NCI-H187 treated with DMSO at 0.1 percent for 48 hours (cell line): ENCODE results near the gene SLC25A26.
"Not testable (repeated sequence)": the region's sequence is repeated elsewhere in the genome, so short reads cannot be mapped to it uniquely, and the experiment has no call there.

Experiments
- DNase-seq: peaks from one replicate; lab custom pipeline; 2025; lab: John Stamatoyannopoulos, UW

The SLC25A26 gene

GRCh38 chr3:66270288-66270687 lies 49.5 kb downstream of the SLC25A26 start:
- no peak for DNase-seq

- no peak for DNase-seq
These were observed 49.9 kb downstream of the SLC25A26 start for GRCh38 chr3:66270701-66271100.

GRCh38 chr3:66271231-66271630 lies 50.4 kb downstream of the SLC25A26 start:
- no peak for DNase-seq

DNA sequence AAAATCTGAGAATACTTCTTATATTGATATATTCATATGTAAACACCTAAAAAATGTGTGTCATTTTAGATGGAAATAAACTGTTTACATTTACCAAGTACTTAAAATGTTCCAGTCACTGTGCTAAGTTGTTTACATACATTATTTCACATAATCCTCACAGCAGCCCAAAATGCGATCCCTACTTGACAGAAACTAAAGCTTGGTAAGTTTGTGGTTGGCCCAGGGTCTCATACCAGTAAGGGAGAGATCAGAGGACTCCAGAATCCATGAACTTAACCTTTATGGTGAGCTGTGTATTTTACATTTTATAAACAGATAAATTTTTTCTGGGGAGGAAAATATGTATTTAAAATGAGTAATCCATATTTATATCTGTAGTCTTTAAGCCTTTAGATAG lies 51.2 kb downstream of the SLC25A26 start:
- DNase-seq, result no peak

DNA sequence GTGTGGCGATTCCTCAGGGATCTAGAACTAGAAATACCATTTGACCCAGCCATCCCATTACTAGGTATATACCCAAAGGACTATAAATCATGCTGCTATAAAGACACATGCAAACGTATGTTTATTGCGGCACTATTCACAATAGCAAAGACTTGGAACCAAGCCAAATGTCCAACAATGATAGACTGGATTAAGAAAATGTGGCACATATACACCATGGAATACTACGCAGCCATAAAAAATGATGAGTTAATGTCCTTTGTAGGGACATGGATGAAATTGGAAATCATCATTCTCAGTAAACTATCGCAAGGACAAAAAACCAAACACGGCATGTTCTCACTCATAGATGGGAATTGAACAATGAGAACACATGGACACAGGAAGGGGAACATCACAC lies 54.0 kb downstream of the SLC25A26 start:
- not testable (repeated sequence) for DNase-seq

- DNase-seq, result no peak
These were observed 56.0 kb downstream of the SLC25A26 start for GRCh38 chr3:66276705-66277274.

DNA sequence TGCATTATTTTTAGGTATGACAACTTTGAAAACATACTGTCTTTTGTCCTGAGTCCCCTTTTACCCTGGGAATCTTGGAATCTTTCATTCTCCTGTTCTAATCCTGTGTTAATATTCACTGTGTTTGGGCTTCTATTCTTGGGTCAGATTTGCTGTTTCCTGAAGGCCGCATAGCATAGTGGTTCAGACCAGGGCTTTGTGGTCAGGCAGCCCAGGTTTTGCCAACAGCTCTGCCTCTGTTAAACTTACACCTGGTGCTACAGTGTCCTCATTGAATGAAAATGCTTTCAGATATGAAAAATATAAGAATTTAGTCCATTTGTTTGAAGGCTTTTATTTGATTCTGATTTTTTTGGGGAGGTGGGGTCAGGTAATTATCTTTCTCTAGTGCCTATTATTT lies 58.4 kb downstream of the SLC25A26 start:
- DNase-seq, result no peak

- DNase-seq, result no peak
These were observed 59.5 kb downstream of the SLC25A26 start for GRCh38 chr3:66280304-66280703.

DNA sequence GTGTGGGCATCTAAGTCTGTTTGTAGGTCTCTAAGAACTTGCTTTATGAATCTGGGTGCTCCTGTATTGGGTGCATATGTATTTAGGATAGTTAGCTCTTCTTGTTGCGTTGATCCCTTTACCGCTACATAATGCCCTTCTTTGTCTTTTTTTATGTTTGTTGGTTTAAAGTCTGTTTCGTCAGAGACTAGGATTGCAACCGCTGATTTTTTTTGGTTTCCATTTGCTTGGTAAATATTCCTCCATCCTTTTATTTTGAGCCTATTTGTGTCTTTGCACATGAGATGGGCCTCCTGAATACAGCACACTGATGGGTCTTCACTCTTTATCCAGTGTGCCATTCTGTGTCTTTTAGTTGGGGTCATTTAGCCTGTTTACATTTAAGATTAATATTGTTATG lies 71.1 kb downstream of the SLC25A26 start:
- DNase-seq, result not testable (repeated sequence)

DNA sequence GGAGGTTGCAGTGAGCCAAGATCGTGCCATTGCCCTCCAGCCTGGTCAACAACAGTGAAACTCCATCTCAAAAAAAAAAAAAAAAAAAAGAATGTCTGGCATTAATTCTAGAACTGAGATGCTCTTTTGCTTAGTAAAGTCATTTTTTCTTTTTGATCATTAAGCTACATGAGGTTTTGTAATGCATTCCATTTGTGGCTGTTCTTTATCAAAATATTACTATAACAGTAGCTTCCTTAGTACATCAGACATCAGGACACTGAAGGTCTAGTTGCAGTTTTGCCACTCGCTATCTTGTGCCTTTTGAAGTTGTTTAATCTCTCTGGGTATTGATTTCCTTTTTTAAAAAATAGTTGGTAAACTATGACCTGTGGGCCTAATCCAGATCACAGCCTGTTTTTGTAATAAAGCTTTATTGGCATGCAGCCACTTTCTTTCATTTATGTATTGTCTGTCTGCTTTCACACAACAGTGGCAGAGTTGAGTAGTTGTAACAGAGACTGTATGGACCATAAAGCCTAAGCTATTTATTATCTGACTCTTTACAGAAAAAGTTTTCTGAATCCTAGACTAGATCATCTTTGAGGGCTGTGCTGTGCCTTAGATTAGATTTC lies 76.6 kb downstream of the SLC25A26 start:
- DNase-seq, result no peak

GRCh38 chr3:66297900-66298299 lies 77.1 kb downstream of the SLC25A26 start:
- DNase-seq, result no peak

GRCh38 chr3:66298591-66298990 lies 77.8 kb downstream of the SLC25A26 start:
- no peak for DNase-seq

GRCh38 chr3:66299085-66299484 lies 78.3 kb downstream of the SLC25A26 start:
- not testable (repeated sequence) for DNase-seq

DNA sequence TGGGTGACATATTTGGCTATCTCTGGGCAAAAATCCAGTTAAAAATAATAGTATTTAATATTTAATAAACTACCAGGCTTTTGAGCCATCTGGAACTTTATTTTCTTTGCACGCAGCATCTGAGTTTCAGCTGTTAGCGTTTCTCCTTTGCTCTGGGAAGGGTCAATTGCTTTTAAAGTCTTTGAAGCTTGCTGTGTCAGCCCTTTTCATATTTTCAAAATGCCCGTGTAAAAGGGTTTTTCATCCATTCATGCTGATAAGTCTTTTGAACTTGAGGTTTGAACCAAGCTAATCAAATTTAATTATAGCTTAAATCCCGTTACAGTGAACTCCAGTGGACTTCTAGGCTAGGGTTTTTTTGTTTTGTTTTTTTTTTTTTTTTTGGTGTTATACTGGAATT lies 79.1 kb downstream of the SLC25A26 start:
- DNase-seq, result no peak

- no peak for DNase-seq
These were observed 81.5 kb downstream of the SLC25A26 start for GRCh38 chr3:66302288-66302687.

GRCh38 chr3:66303491-66303901 lies 82.7 kb downstream of the SLC25A26 start:
- DNase-seq, result no peak

GRCh38 chr3:66304293-66304692 lies 83.5 kb downstream of the SLC25A26 start:
- no peak for DNase-seq

GRCh38 chr3:66306086-66306485 lies 85.3 kb downstream of the SLC25A26 start:
- not testable (repeated sequence) for DNase-seq

- DNase-seq, result not testable (repeated sequence)
These were observed 86.2 kb downstream of the SLC25A26 start for GRCh38 chr3:66306991-66307390.

- DNase-seq, result no peak
These were observed 91.2 kb downstream of the SLC25A26 start for GRCh38 chr3:66312039-66312438.

GRCh38 chr3:66314455-66314854 lies 93.7 kb downstream of the SLC25A26 start:
- DNase-seq, result no peak

- DNase-seq, result no peak
These were observed 97.1 kb downstream of the SLC25A26 start for GRCh38 chr3:66317750-66318376.

DNA sequence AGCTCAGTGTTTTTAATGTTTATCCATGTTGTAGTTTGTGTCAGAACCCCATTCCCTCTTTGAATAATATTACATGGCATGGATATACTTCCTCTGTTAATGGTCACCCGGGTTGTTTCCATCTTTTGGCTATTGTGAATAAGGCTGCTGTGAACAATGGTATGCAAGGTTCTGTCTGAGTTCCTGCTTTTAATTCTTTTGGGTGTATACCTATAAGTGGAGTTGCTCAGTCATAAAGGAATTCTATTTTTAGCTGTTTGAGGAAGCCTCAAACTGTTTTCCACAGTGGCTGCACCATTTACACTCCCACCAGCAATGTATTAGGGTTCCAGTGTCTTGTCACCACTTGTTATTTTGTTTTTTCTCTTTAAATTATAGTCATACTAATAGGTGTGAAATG lies 99.6 kb downstream of the SLC25A26 start:
- DNase-seq, result no peak

DNA sequence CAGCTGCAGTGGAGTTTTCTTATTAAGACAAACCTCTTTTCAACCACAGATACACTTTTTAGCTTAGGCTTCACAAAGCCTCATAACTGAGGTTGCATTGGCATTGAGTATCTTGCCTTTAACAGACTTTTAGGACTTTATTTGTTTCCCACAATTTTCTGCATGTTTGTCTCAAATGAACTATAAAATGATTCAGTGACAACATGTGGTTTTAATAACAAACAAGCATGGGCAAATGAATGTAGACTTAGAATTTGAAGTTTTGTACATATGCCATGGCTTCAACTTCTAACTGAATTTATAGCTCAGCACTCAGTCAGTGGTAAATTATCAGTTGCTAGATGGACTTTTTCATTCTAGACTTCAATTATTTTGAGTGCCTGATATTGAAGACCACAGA lies 101.6 kb downstream of the SLC25A26 start:
- DNase-seq, result no peak
